Fibroblast of lung (primary cell): Measurements from ENCODE around the gene SH3D19. TPM values are rescaled to one million over a fixed set of nuclear protein-coding genes. Genes with fewer than 3 reads are reported as not detected.

Source experiments
- DNase-seq, 2 donors: peaks; one replicate each; pipeline versions ENCODE4 v3.0.0 to v3.0.0-alpha.2; 2010; ENCODE audit warnings: low read depth in 2 of 2
- H2AFZ ChIP-seq: 2 replicates; pipeline ENCODE4 v1.5.1; 2012; ENCODE audit warnings: low read length, control low read depth, inconsistent platforms
- H3K27ac ChIP-seq: 2 replicates; pipeline ENCODE4 v1.5.1; 2011; ENCODE audit warnings: low read length, control low read depth; ENCODE audit not compliant: insufficient read depth
- H3K27me3 ChIP-seq: 2 replicates; pipeline ENCODE4 v1.5.1; 2011; ENCODE audit warnings: mild to moderate bottlenecking, low read length; ENCODE audit not compliant: control insufficient read depth, insufficient read depth
- H3K36me3 ChIP-seq: 2 replicates; pipeline ENCODE4 v1.5.1; 2011; ENCODE audit warnings: low read length; ENCODE audit not compliant: control insufficient read depth, insufficient read depth
- H3K4me1 ChIP-seq: 2 replicates; pipeline ENCODE4 v1.5.1; 2011; ENCODE audit warnings: low read length; ENCODE audit not compliant: control insufficient read depth, insufficient read depth; ENCODE audit errors: extremely low read depth
- H3K4me2 ChIP-seq: 2 replicates; pipeline ENCODE4 v1.5.1; 2011; ENCODE audit warnings: low read length, control low read depth; ENCODE audit not compliant: insufficient read depth; ENCODE audit errors: extremely low read depth
- H3K4me3 ChIP-seq, 4 experiments: fragments of 200-600 bp in 1 of 4; sonication (generic) in 1 of 4; replicated peaks in 1 of 4; 2 replicates each; pipeline ENCODE4 v1.5.1; 2011 to 2016; ENCODE audit warnings: low read length in 4 of 4, low read depth in 3 of 4, mild to moderate bottlenecking in 3 of 4, control low read depth in 2 of 4, inconsistent platforms in 1 of 4, mixed read lengths in 1 of 4; ENCODE audit not compliant: insufficient read depth in 1 of 4; ENCODE audit errors: control extremely low read depth in 1 of 4
- H3K79me2 ChIP-seq: 2 replicates; pipeline ENCODE4 v1.5.1; 2012; ENCODE audit warnings: mild to moderate bottlenecking, low read length, inconsistent platforms; ENCODE audit not compliant: control insufficient read depth, insufficient read depth
- H3K9ac ChIP-seq: 2 replicates; pipeline ENCODE4 v1.5.1; 2011; ENCODE audit warnings: mild to moderate bottlenecking, low read length, control low read depth; ENCODE audit not compliant: insufficient read depth
- H3K9me3 ChIP-seq: 2 replicates; pipeline ENCODE4 v1.5.1; 2012; ENCODE audit warnings: low read depth, low read length; ENCODE audit not compliant: control insufficient read depth, insufficient read depth
- H4K20me1 ChIP-seq: 2 replicates; pipeline ENCODE4 v1.5.1; 2011; ENCODE audit warnings: low read length; ENCODE audit not compliant: control insufficient read depth, insufficient read depth; ENCODE audit errors: extremely low read depth
- CTCF ChIP-seq, 2 donors: IDR thresholded peaks in 1 of 2; conservative IDR thresholded peaks in 1 of 2; 1 replicate in 1 of 2; 2 replicates in 1 of 2; pipeline ENCODE4 v1.5.1; 2011 to 2012; ENCODE audit warnings: low read length in 2 of 2, control low read depth in 1 of 2, inconsistent platforms in 1 of 2, low read depth in 1 of 2, mild to moderate bottlenecking in 1 of 2
- EZH2 ChIP-seq: IDR thresholded peaks from 2 replicates; pipeline ENCODE4 v1.5.1; 2012; ENCODE audit warnings: low read length, control low read depth, mild to moderate bottlenecking; ENCODE audit errors: missing control alignments
- polyA plus RNA-seq, 2 donors: library from polyadenylated mRNA; depleted of rRNA in 1 of 2; stranded (reverse) in 1 of 2; unstranded in 1 of 2; fragments of >200 nt; gene quantifications; 2 replicates each; pipeline ENCODE4 v1.2.1, GENCODE V29; 2011 to 2012; ENCODE audit warnings: missing spikeins in 1 of 2
- total RNA-seq: library from RNA; depleted of rRNA; stranded (reverse); fragments of >200 nt; gene quantifications from 2 replicates; pipeline ENCODE4 v1.2.1, GENCODE V29; 2014

SH3D19 gene
- total and polyA plus RNA-seq, 2 donors (not counting 1 experiment from before 2014, with no cell fraction given): 31.4 to 41.3 TPM

GRCh38 chr4:151197247-151197646, 128.2 kb downstream of the SH3D19 start:
- H3K4me1 ChIP-seq: peaks cover 3% of the 10 kb centered on the region
- TF ChIP-seq CTCF (conservative IDR thresholded peaks at IDR 0.05 in 1 of 2, IDR thresholded peaks at IDR 0.05 in 1 of 2; ENCODE audit: low read depth in 1 of 2, low read length in 2 of 2) (no peak), EZH2 (no peak)
- peaks cover 4% of the 10 kb centered on the region for H3K79me2 ChIP-seq
- H3K27me3 ChIP-seq: no peaks in the 10 kb centered on the region
- H3K4me2 ChIP-seq: no peak overlapping the region
- no peaks in the 10 kb centered on the region for H3K9me3 ChIP-seq
- H3K27ac ChIP-seq: peak overlapping the region; percentile 58
- H4K20me1 ChIP-seq: no peaks in the 10 kb centered on the region
- peak in 1 of 2 donors; percentile 70 for DNase-seq
- H3K4me3 ChIP-seq: no peak overlapping the region
- H2AFZ ChIP-seq: no peak overlapping the region
- no peak overlapping the region for H3K9ac ChIP-seq
- H3K36me3 ChIP-seq: no peaks in the 10 kb centered on the region

- H4K20me1 ChIP-seq: no peaks in the 10 kb centered on the region
- no peak overlapping the region for H3K9ac ChIP-seq
- H3K4me1 ChIP-seq: peaks cover 3% of the 10 kb centered on the region
- H3K27ac ChIP-seq: peak overlapping the region; percentile 77
- peak overlapping the region; percentile 54 for H3K4me2 ChIP-seq
- H2AFZ ChIP-seq: no peak overlapping the region
- peaks cover 4% of the 10 kb centered on the region for H3K79me2 ChIP-seq
- peak; percentile 78 to 84 for DNase-seq
- H3K27me3 ChIP-seq: no peaks in the 10 kb centered on the region
- TF ChIP-seq EZH2 (no peak), CTCF (conservative IDR thresholded peaks at IDR 0.05 in 1 of 2, IDR thresholded peaks at IDR 0.05 in 1 of 2; ENCODE audit: low read depth in 1 of 2, low read length in 2 of 2) (no peak)
- H3K4me3 ChIP-seq: no peak overlapping the region
- no peaks in the 10 kb centered on the region for H3K36me3 ChIP-seq
- H3K9me3 ChIP-seq: no peaks in the 10 kb centered on the region
Measured at GRCh38 chr4:151195801-151196200, 129.6 kb downstream of the SH3D19 start.

- peaks cover 2% of the 10 kb centered on the region for H3K4me1 ChIP-seq
- H4K20me1 ChIP-seq: no peaks in the 10 kb centered on the region
- no peak for DNase-seq
- H2AFZ ChIP-seq: no peak overlapping the region
- peaks cover 2% of the 10 kb centered on the region for H3K79me2 ChIP-seq
- TF ChIP-seq EZH2: no peak
- TF ChIP-seq CTCF (conservative IDR thresholded peaks at IDR 0.05 in 1 of 2, IDR thresholded peaks at IDR 0.05 in 1 of 2; ENCODE audit: low read depth in 1 of 2, low read length in 2 of 2): no peak
- H3K4me3 ChIP-seq: no peak overlapping the region
- no peaks in the 10 kb centered on the region for H3K9me3 ChIP-seq
- no peaks in the 10 kb centered on the region for H3K27me3 ChIP-seq
- H3K9ac ChIP-seq: no peak overlapping the region
- no peaks in the 10 kb centered on the region for H3K36me3 ChIP-seq
- no peak overlapping the region for H3K27ac ChIP-seq
- H3K4me2 ChIP-seq: no peak overlapping the region
Measured at GRCh38 chr4:151193414-151193813, 132.0 kb downstream of the SH3D19 start.
